B cell (primary cell): ENCODE measurements around the gene ACOT11. TPM values are rescaled to one million over a fixed set of nuclear protein-coding genes. Genes with fewer than 3 reads are reported as not detected.

Source experiments
- ATAC-seq: fragments of 200-7000 bp; cut with Tn5 transposase; one replicate; pipeline ENCODE4 v1.10.0; 2021; ENCODE audit warnings: low read depth, mild to moderate bottlenecking, moderate number of reproducible peaks, moderate library complexity
- CTCF ChIA-PET: fragments of 350-600 bp; sonication (Branson Sonifier 250); formaldehyde crosslinking; loops from one replicate; lab custom pipeline; 2021; ENCODE audit warnings: antibody characterized with exemption, inconsistent platforms; lab: Charles Lee
- POLR2A ChIA-PET: fragments of 350-600 bp; sonication (Branson Sonifier 250); formaldehyde crosslinking; loops from one replicate; lab custom pipeline; 2021; ENCODE audit warnings: antibody characterized with exemption; lab: Charles Lee
- DNase-seq: peaks from one replicate; pipeline ENCODE4 v3.0.0; 2013
- H2AFZ ChIP-seq: 2 replicates; pipeline ENCODE4 v1.6.1; 2012; ENCODE audit warnings: mild to moderate bottlenecking, low read depth, low read length; ENCODE audit not compliant: insufficient read depth, poor library complexity, severe bottlenecking
- H3K27ac ChIP-seq, 2 donors: 1 replicate in 1 of 2; 2 replicates in 1 of 2; pipeline ENCODE4 v1.5.1; 2012 to 2013; ENCODE audit warnings: low read length in 2 of 2, mild to moderate bottlenecking in 2 of 2, moderate library complexity in 1 of 2
- H3K27me3 ChIP-seq, 4 experiments: fragments of 200-600 bp in 1 of 4; sonication (generic) in 1 of 4; replicated peaks in 1 of 4; 1 replicate in 2 of 4; 2 replicates in 2 of 4; pipeline versions ENCODE4 v1.6.1 to v1.7.0; 2013 to 2016; ENCODE audit warnings: low read length in 3 of 4, mild to moderate bottlenecking in 2 of 4, mixed read lengths in 1 of 4, moderate library complexity in 1 of 4; ENCODE audit not compliant: insufficient read depth in 4 of 4, control insufficient read depth in 3 of 4; ENCODE audit errors: control extremely low read depth in 1 of 4
- H3K36me3 ChIP-seq, 2 experiments: replicated peaks in 1 of 2; 1 replicate in 1 of 2; 2 replicates in 1 of 2; pipeline versions ENCODE4 v1.6.1 to v1.7.1; 2013; ENCODE audit warnings: low read length in 1 of 2; ENCODE audit not compliant: insufficient read depth in 2 of 2, control insufficient read depth in 1 of 2; ENCODE audit errors: control extremely low read depth in 1 of 2, extremely low read depth in 1 of 2
- H3K4me1 ChIP-seq, 2 donors: fragments of 200-600 bp in 1 of 2; sonication (generic) in 1 of 2; 1 replicate in 1 of 2; 2 replicates in 1 of 2; pipeline versions ENCODE4 v1.5.1 to v1.6.1; 2013 to 2017; ENCODE audit warnings: low read length in 2 of 2; ENCODE audit not compliant: control insufficient read depth in 2 of 2, insufficient read depth in 2 of 2
- H3K4me2 ChIP-seq: replicated peaks from 2 replicates; pipeline ENCODE3; 2012; ENCODE audit warnings: mild to moderate bottlenecking, low read depth, low read length; ENCODE audit not compliant: poor library complexity, severe bottlenecking
- H3K4me3 ChIP-seq, 5 experiments: fragments of 200-600 bp in 1 of 5; sonication (generic) in 1 of 5; 1 replicate in 3 of 5; 2 replicates in 2 of 5; pipeline versions ENCODE4 v1.5.1 to v1.7.0; 2011 to 2016; ENCODE audit warnings: low read length in 4 of 5, mild to moderate bottlenecking in 4 of 5, low read depth in 2 of 5, control low read depth in 1 of 5, moderate library complexity in 1 of 5; ENCODE audit not compliant: insufficient read depth in 1 of 5; ENCODE audit errors: control extremely low read depth in 1 of 5, extremely low read depth in 1 of 5
- H3K79me2 ChIP-seq: fragments of 200-600 bp; sonication (generic); one replicate; pipeline ENCODE4 v1.6.0; 2016; ENCODE audit warnings: low read length; ENCODE audit not compliant: control insufficient read depth, insufficient read depth
- H3K9ac ChIP-seq: fragments of 200-600 bp; sonication (generic); 2 replicates; pipeline ENCODE4 v1.6.1; 2017; ENCODE audit warnings: mild to moderate bottlenecking, low read length, moderate library complexity
- H3K9me3 ChIP-seq, 3 donors: one replicate each; pipeline versions ENCODE4 v1.6.1 to v1.7.1; 2013; ENCODE audit warnings: low read length in 2 of 3; ENCODE audit not compliant: control insufficient read depth in 2 of 3, insufficient read depth in 1 of 3; ENCODE audit errors: control extremely low read depth in 1 of 3
- H4K20me1 ChIP-seq: 2 replicates; pipeline ENCODE4 v1.6.0; 2012; ENCODE audit warnings: mild to moderate bottlenecking, low read length; ENCODE audit not compliant: insufficient read depth, control insufficient read depth, poor library complexity, severe bottlenecking
- H3K27ac Mint-ChIP-seq: one replicate; pipeline ENCODE4 v1.8.0; 2021; ENCODE audit warnings: mixed read lengths
- H3K27me3 Mint-ChIP-seq: one replicate; pipeline ENCODE4 v1.8.0; 2021; ENCODE audit warnings: mixed read lengths
- H3K4me1 Mint-ChIP-seq: one replicate; pipeline ENCODE4 v1.8.0; 2021; ENCODE audit warnings: mixed read lengths
- H3K4me3 Mint-ChIP-seq: one replicate; pipeline ENCODE4 v1.8.0; 2021; ENCODE audit warnings: mixed read lengths
- H3K9me3 Mint-ChIP-seq: one replicate; pipeline ENCODE4 v1.8.0; 2022; ENCODE audit warnings: mixed read lengths; ENCODE audit not compliant: insufficient read depth
- CTCF ChIP-seq: fragments of 200-600 bp; IDR thresholded peaks from one replicate; pipeline ENCODE4 v1.8.0; 2022; ENCODE audit warnings: antibody characterized with exemption, mild to moderate bottlenecking
- EZH2 ChIP-seq: IDR thresholded peaks from 2 replicates; pipeline ENCODE4 v1.6.1; 2012; ENCODE audit warnings: borderline replicate concordance, low read depth, mild to moderate bottlenecking, moderate library complexity, low read length; ENCODE audit not compliant: insufficient read depth, poor library complexity, severe bottlenecking
- WGBS: methylation state at CpG from one replicate; pipeline ENCODE4 v1.1.5; 2013; ENCODE audit warnings: missing lambda C conversion rate; ENCODE audit not compliant: insufficient coverage; 5-methylcytosine and 5-hydroxymethylcytosine counted together
- intact Hi-C: fragments of 100-400 bp; cut with micrococcal nuclease; formaldehyde crosslinking; loops from one replicate; pipeline ENCODE4 v1.10.0; 2022
- polyA plus RNA-seq: library from polyadenylated mRNA; depleted of rRNA; stranded (reverse); fragments of >200 nt; gene quantifications from 2 replicates; pipeline ENCODE4 v1.2.3, GENCODE V29; 2012
- total RNA-seq, 2 donors: library from RNA; stranded (reverse); fragments of 120-200 nt in 1 of 2; gene quantifications; 1 replicate in 1 of 2; 2 replicates in 1 of 2; pipeline versions ENCODE4 v1.2.3 to v1.2.4, GENCODE V29; 2013 to 2022

Gene ACOT11
- total and polyA plus RNA-seq, 2 donors (not counting 1 experiment from before 2014, with no cell fraction given) = 0.03 to 0.07 TPM

- Histone ChIP-seq H3K27ac (no peak overlapping the region), H4K20me1 (no peaks in the 10 kb centered on the region), H3K79me2 (no peaks in the 10 kb centered on the region), H2AFZ (no peak overlapping the region), H3K36me3 (no peaks in the 10 kb centered on the region), H3K9ac (no peak overlapping the region), H3K9me3 (peaks cover 0 to 5% (median 0%) of the 10 kb centered on the region in 3 donors), H3K4me2 (no peak overlapping the region), H3K4me3 (no peak overlapping the region), H3K27me3 (peaks cover 0 to 15% (median 6%) of the 10 kb centered on the region in 4 experiments), H3K4me1 (peaks cover 7% of the 10 kb centered on the region in 2 donors)
- POLR2A ChIA-PET = no interaction called here
- Mint-ChIP-seq H3K4me3 (no peak overlapping the region), H3K27ac (no peak overlapping the region), H3K4me1 (peaks cover 10% of the 10 kb centered on the region), H3K27me3 (peaks cover 45% of the 10 kb centered on the region), H3K9me3 (no peaks in the 10 kb centered on the region)
- DNase-seq (no peak), ATAC-seq (no peak)
- WGBS = 68% methylated on average over 7 of the region's 10 CpGs
- CTCF ChIA-PET = interaction anchor here (1.4 kb wide), 1 partner anchor 476 kb away, joined by 5 read pairs; no protein-coding TSS in a partner anchor
- TF ChIP-seq CTCF (no peak), EZH2 (no peak)
- intact Hi-C loops = no loop called here
These were observed 1.2 kb upstream of the ACOT11 start for GRCh38 chr1:54546651-54547401.

- Mint-ChIP-seq H3K4me1 (no peaks in the 10 kb centered on the region), H3K4me3 (no peak overlapping the region), H3K9me3 (no peaks in the 10 kb centered on the region), H3K27ac (no peak overlapping the region), H3K27me3 (peaks cover 34% of the 10 kb centered on the region)
- Histone ChIP-seq H3K4me2 (no peak overlapping the region), H3K4me3 (no peak overlapping the region), H4K20me1 (no peaks in the 10 kb centered on the region), H3K9me3 (no peaks in the 10 kb centered on the region), H3K27ac (no peak overlapping the region), H3K27me3 (peaks cover 0 to 4% (median 0%) of the 10 kb centered on the region in 4 experiments), H3K4me1 (no peaks in the 10 kb centered on the region), H2AFZ (no peak overlapping the region), H3K9ac (no peak overlapping the region), H3K79me2 (no peaks in the 10 kb centered on the region), H3K36me3 (no peaks in the 10 kb centered on the region)
- no peak for ATAC-seq
- intact Hi-C loops = no loop called here
- CTCF ChIA-PET = interaction anchor here (1.1 kb wide), 1 partner anchor 479 kb away, joined by 3 read pairs; no protein-coding TSS in a partner anchor
- DNase-seq = no peak
- POLR2A ChIA-PET = no interaction called here
- 75% methylated on average over 10 of the region's 13 CpGs for WGBS
- no peak for TF ChIP-seq CTCF
- no peak for TF ChIP-seq EZH2
These were observed 489 bp downstream of the ACOT11 start for GRCh38 chr1:54548389-54549044.
